Measurements from ENCODE around the gene PRKD2.

GRCh38 chr19:46732966-46733689 lies 16.2 kb upstream of the PRKD2 start:
- TF ChIP-seq CTCF (IDR thresholded peaks at IDR 0.05) (no peak), EZH2 (IDR thresholded peaks at IDR 0.05) (no peak), EZH2phosphoT487 (IDR thresholded peaks at IDR 0.05) (no peak)
